ENCODE data around the gene ZNF282. TPM values are rescaled to one million over a fixed set of nuclear protein-coding genes. Genes with fewer than 3 reads are reported as not detected.
"Not testable (repeated sequence)": the region's sequence is repeated elsewhere in the genome, so short reads cannot be mapped to it uniquely, and the experiment has no call there.

Gene ZNF282
- total RNA-seq, 1 experiment from 2014 or later, result 21.0 TPM

- Histone ChIP-seq H3K4me1 (peaks cover 15% of the 10 kb centered on the region), H3K36me3 (peaks cover 26% of the 10 kb centered on the region)
- not testable (repeated sequence) for H3K27ac ChIP-seq; H3K9me3 ChIP-seq (replicated peaks); H3K4me3 ChIP-seq; DNase-seq; H3K27me3 ChIP-seq
Observed at GRCh38 chr7:149250151-149250550, 54.8 kb downstream of the ZNF282 start.

DNA sequence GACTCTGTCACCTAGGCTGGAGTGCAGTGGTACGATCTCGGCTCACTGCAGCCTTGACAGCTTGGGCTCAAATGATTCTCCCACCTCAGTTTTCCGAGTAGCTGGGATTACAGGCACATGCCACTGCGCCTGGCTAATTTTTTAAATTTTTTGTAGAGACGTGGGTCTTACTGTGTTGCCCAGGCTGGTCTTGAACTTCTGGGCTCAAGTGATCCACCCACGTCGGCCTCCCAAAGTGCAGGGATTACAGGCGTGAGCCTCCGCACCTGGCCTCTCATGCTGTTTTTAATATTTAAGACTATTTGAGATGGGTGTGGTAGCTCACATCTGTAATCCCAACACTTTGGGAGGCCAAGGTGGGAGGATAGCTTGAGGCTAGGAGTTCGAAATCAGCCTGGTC lies 56.2 kb downstream of the ZNF282 start:
- H3K36me3 ChIP-seq, result peaks cover 34% of the 10 kb centered on the region
- H3K9me3 ChIP-seq (replicated peaks); DNase-seq; H3K27ac ChIP-seq; H3K4me3 ChIP-seq; H3K27me3 ChIP-seq: not testable (repeated sequence)
- peaks cover 15% of the 10 kb centered on the region for H3K4me1 ChIP-seq

GRCh38 chr7:149252378-149252777 lies 57.0 kb downstream of the ZNF282 start:
- no peaks in the 10 kb centered on the region for H3K9me3 ChIP-seq (replicated peaks)
- H3K4me1 ChIP-seq, result peaks cover 15% of the 10 kb centered on the region
- DNase-seq, result no peak
- no peaks in the 10 kb centered on the region for H3K27me3 ChIP-seq
- peaks cover 34% of the 10 kb centered on the region for H3K36me3 ChIP-seq
- peak overlapping the region; percentile 73 for H3K27ac ChIP-seq
- H3K4me3 ChIP-seq, result no peak overlapping the region

- DNase-seq, result no peak
- H3K36me3 ChIP-seq, result peaks cover 34% of the 10 kb centered on the region
Observed at GRCh38 chr7:149253665-149254064, 58.3 kb downstream of the ZNF282 start.

GRCh38 chr7:149254181-149254858 lies 59.0 kb downstream of the ZNF282 start:
- peaks cover 15% of the 10 kb centered on the region for H3K4me1 ChIP-seq
- no peak for DNase-seq
- H3K9me3 ChIP-seq (replicated peaks), result no peaks in the 10 kb centered on the region
- no peak overlapping the region for H3K27ac ChIP-seq
- H3K4me3 ChIP-seq, result no peak overlapping the region
- H3K36me3 ChIP-seq, result peaks cover 34% of the 10 kb centered on the region
- no peaks in the 10 kb centered on the region for H3K27me3 ChIP-seq

More at GRCh38 chr7:149253665-149254064, 58.3 kb downstream of the ZNF282 start:
- H3K4me1 ChIP-seq, result peaks cover 15% of the 10 kb centered on the region
- H3K27ac ChIP-seq, result no peak overlapping the region
- H3K9me3 ChIP-seq (replicated peaks), result no peaks in the 10 kb centered on the region
- no peak overlapping the region for H3K4me3 ChIP-seq
- no peaks in the 10 kb centered on the region for H3K27me3 ChIP-seq

DNA sequence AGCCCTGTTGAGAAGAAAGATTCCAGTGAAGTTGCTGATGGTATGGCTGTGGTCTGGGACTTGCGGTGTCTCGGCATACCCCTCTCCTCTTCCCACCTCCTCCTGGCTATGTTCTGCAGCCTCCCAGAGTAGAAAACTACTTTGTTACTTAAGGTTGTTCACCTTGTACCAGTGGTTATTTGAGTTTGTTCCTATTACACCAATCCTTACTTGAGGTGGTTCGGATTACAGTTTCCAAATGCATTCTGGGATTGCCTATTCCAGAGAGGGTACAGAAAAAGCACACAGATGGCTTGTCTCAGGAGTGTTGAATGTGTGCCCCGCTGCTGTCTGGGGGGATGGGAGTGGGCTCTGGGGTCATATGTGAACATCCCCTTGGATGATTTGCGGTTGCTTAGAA lies 59.8 kb downstream of the ZNF282 start:
- peaks cover 15% of the 10 kb centered on the region for H3K4me1 ChIP-seq
- no peak overlapping the region for H3K27ac ChIP-seq
- H3K27me3 ChIP-seq, result no peaks in the 10 kb centered on the region
- no peak overlapping the region for H3K4me3 ChIP-seq
- no peaks in the 10 kb centered on the region for H3K9me3 ChIP-seq (replicated peaks)
- no peak for DNase-seq
- peaks cover 31% of the 10 kb centered on the region for H3K36me3 ChIP-seq

GRCh38 chr7:149256568-149256967 lies 61.2 kb downstream of the ZNF282 start:
- H3K27me3 ChIP-seq, result no peaks in the 10 kb centered on the region
- no peak overlapping the region for H3K4me3 ChIP-seq
- no peak overlapping the region for H3K27ac ChIP-seq
- peaks cover 15% of the 10 kb centered on the region for H3K4me1 ChIP-seq
- peaks cover 23% of the 10 kb centered on the region for H3K36me3 ChIP-seq
- no peaks in the 10 kb centered on the region for H3K9me3 ChIP-seq (replicated peaks)
- no peak for DNase-seq

DNA sequence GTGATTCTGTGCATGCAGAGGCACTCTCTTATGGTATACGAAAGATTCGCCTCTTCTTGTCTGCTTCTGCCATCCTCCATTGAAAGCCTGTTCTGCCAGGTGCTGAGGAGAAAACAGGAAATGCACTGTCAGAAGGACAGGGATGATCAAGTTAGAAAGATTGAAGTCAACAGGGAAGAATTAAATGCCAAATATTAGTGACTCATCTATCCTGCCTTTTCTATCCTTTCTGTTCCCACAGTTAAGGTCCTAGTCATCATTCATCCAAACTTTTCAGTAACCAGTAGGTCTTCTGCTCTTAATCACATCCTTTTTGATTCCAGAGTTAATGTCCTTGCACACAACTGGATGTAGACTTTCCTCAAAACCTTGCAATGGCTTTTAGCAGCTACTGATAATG lies 61.8 kb downstream of the ZNF282 start:
- peaks cover 23% of the 10 kb centered on the region for H3K36me3 ChIP-seq
- DNase-seq, result no peak
- H3K27ac ChIP-seq, result no peak overlapping the region
- H3K27me3 ChIP-seq, result no peaks in the 10 kb centered on the region
- peaks cover 13% of the 10 kb centered on the region for H3K4me1 ChIP-seq
- no peak overlapping the region for H3K4me3 ChIP-seq
- H3K9me3 ChIP-seq (replicated peaks), result no peaks in the 10 kb centered on the region

DNA sequence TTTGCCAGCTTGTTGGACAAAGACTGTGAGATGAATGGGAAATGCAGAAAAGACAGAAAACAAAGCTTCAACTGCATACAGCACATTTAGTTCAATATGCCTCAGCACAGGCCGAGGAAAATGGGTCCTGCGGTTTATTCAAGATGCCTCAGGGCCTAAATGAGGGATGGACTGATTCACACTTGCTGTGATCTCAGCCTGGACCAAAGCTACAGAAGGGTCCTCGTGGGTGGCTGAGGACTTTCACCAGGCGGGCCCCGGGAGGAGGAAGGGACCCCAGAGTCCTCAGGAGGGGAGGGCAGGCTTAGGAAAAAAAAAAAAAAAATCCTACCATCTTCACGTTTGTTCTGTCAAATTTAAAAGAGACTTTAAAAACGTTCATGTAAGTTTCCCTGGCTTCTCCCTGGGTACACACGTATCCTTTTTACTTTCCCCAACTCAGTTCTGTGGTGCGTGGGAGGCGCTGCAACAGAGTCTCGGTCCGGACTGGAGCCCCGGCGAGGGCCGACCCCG lies 66.0 kb downstream of the ZNF282 start:
- no peaks in the 10 kb centered on the region for H3K4me1 ChIP-seq
- peak; percentile 57 to 73 for DNase-seq
- H3K27ac ChIP-seq, result peak overlapping the region; percentile 67
- H3K27me3 ChIP-seq, result no peaks in the 10 kb centered on the region
- H3K4me3 ChIP-seq, result peak overlapping the region; percentile 64
- no peaks in the 10 kb centered on the region; the same call in 1 of the 2 replicates for H3K36me3 ChIP-seq
- no peaks in the 10 kb centered on the region for H3K9me3 ChIP-seq (replicated peaks)

GRCh38 chr7:149261829-149262617 lies 66.7 kb downstream of the ZNF282 start, which contains the start of gene ZNF783:
ZNF783 (plus strand) TSS chr7:149262196; CDS start chr7:149262334, 138 bp downstream.
- peak within 1 kb of the TSS; percentile 67 for H3K27ac ChIP-seq

DNA sequence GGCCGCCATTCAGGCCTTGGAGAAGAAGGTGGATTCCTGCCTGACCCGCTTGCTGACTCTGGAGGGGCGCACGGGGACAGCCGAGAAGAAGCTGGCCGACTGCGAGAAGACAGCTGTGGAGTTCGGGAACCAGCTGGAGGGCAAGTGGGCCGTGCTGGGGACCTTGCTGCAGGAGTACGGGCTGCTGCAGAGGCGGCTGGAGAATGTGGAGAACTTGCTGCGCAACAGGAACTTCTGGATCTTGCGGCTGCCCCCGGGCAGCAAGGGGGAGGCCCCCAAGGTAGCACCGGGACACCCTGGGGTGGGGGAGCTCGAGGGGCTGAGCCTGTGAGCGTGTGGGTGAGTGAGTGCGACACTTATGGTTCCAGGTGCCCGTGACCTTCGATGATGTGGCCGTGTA lies 71.1 kb downstream of the ZNF282 start:
- Histone ChIP-seq H3K27ac (no peak overlapping the region), H3K36me3 (peaks cover 22% of the 10 kb centered on the region), H3K27me3 (no peaks in the 10 kb centered on the region), H3K9me3 (replicated peaks) (no peaks in the 10 kb centered on the region), H3K4me3 (no peak overlapping the region), H3K4me1 (no peaks in the 10 kb centered on the region)
- DNase-seq, result no peak

More at GRCh38 chr7:149261829-149262617, 66.7 kb downstream of the ZNF282 start, which contains the start of gene ZNF783:
- Histone ChIP-seq H3K36me3 (peaks cover 5% of the 10 kb centered on the region; the same call in 1 of the 2 replicates), H3K4me3 (peak within 1 kb of the TSS; percentile 64), H3K4me1 (no peaks in the 10 kb centered on the region), H3K9me3 (replicated peaks) (no peaks in the 10 kb centered on the region), H3K27me3 (no peaks in the 10 kb centered on the region)
- peak; percentile 83 to 89 for DNase-seq

DNA sequence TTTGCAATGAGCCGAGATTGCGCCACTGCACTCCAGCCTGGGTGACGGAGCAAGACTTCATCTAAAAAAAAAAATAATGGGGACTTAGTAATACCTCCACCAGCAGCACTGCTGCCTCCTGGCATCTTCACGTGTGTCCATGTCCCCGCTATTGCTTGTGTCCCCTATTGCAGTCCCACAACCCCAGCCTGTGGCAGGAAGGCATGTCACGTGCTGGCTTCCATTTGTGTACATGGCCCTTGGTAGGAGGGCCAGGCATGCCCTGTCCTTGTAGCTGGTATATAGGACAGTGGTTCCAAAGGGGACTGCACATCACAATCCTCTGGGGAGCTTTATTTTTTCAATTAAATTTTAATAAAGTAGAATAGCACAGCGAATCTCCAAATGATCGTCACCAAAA lies 72.4 kb downstream of the ZNF282 start:
- H3K4me3 ChIP-seq, result no peak overlapping the region
- H3K27ac ChIP-seq, result no peak overlapping the region
- peaks cover 29% of the 10 kb centered on the region for H3K36me3 ChIP-seq
- no peak for DNase-seq
- H3K4me1 ChIP-seq, result no peaks in the 10 kb centered on the region
- H3K27me3 ChIP-seq, result no peaks in the 10 kb centered on the region
- no peaks in the 10 kb centered on the region for H3K9me3 ChIP-seq (replicated peaks)

DNA sequence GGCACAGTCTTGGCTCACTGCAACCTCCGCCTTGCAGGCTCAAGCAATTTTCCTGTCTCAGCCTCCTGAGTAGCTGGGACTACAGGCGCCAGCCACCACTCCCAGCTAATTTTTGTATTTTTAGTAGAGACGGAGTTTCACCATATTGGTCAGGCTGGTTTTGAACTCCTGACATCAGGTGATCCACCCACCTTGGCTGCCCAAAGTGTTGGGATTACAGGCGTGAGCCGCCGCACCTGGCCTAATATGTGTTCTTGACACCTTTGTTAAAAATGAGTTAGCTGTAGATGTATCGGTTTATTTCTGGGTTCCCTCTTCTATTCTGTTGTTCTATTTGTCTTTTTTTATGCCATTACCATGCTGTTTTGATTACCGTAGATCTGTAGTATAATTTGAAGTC lies 79.1 kb downstream of the ZNF282 start:
- not testable (repeated sequence) for H3K27me3 ChIP-seq; H3K4me3 ChIP-seq; DNase-seq; H3K9me3 ChIP-seq (replicated peaks); H3K4me1 ChIP-seq; H3K27ac ChIP-seq
- H3K36me3 ChIP-seq, result peaks cover 34% of the 10 kb centered on the region

All from SJCRH30 (cell line).